ENCODE data around the gene PLCL1. TPM values are rescaled to one million over a fixed set of nuclear protein-coding genes. Genes with fewer than 3 reads are reported as not detected.

Gene PLCL1
- total RNA-seq, 1 experiment from 2014 or later: 0.07 TPM

- ATAC-seq: no peak
- BruUV-seq (replicated peaks): no TSS peak
- no peaks in the 10 kb centered on the region for H4K20me1 ChIP-seq (ENCODE audit: insufficient read depth)
- no peak overlapping the region for H2AFZ ChIP-seq (ENCODE audit: low read depth, low read length, poor library complexity, severe bottlenecking)
- H3K9ac ChIP-seq (ENCODE audit: low read length): no peak overlapping the region
- H3K36me3 ChIP-seq (ENCODE audit: control insufficient read depth in 1 of 2, insufficient read depth in 2 of 2, low read length in 2 of 2): no peaks in the 10 kb centered on the region
- intact Hi-C loops (cut with micrococcal nuclease): no loop called here
- ChIA-PET RAD21 (ENCODE audit: low non-redundant PET in 1 of 2, low total read pairs in 2 of 2, uncharacterized antibody in 2 of 2, unreplicated experiment in 2 of 2) (no interaction called here), CTCF (no interaction called here), POLR2A (no interaction called here)
- H3K4me2 ChIP-seq (ENCODE audit: low read length): no peak overlapping the region
- H3K4me3 ChIP-seq (replicated peaks in 1 of 2; ENCODE audit: low read depth in 1 of 2, low read length in 2 of 2): no peak overlapping the region
- H3K27me3 ChIP-seq (ENCODE audit: insufficient read depth, low read length): peaks cover 42% of the 10 kb centered on the region
- no peak for DNase-seq (ENCODE audit: low read depth, low spot score)
- no peak for TF ChIP-seq POLR2AphosphoS5 (IDR thresholded peaks at IDR 0.05; ENCODE audit: low read depth, low read length)
- no peak for TF ChIP-seq MAX (IDR thresholded peaks at IDR 0.05)
- no peak for TF ChIP-seq ZBTB33 (IDR thresholded peaks at IDR 0.05; ENCODE audit: extremely low read depth, insufficient replicate concordance, low read length)
- no peak for TF ChIP-seq ATF3 (IDR thresholded peaks at IDR 0.05)
- no peak for TF ChIP-seq CTCF (IDR thresholded peaks at IDR 0.05 in 2 of 3, conservative IDR thresholded peaks at IDR 0.05 in 1 of 3; ENCODE audit: borderline replicate concordance in 1 of 3, insufficient read depth in 1 of 3, low read depth in 2 of 3, low read length in 2 of 3)
- no peak for TF ChIP-seq EZH2 (IDR thresholded peaks at IDR 0.05)
- no peak for TF ChIP-seq EZH2phosphoT487 (IDR thresholded peaks at IDR 0.05; ENCODE audit: borderline replicate concordance)
- TF ChIP-seq REST (IDR thresholded peaks at IDR 0.05; ENCODE audit: low read depth): no peak
- H3K9me3 ChIP-seq (ENCODE audit: control insufficient read depth in 1 of 2, insufficient read depth in 1 of 2, low read depth in 1 of 2, low read length in 2 of 2): no peaks in the 10 kb centered on the region
- no peaks in the 10 kb centered on the region for H3K9me2 ChIP-seq (ENCODE audit: insufficient read depth)
- H3K27ac ChIP-seq (ENCODE audit: low read depth, low read length): no peak overlapping the region
- H3K79me2 ChIP-seq (ENCODE audit: insufficient read depth, low read length): no peaks in the 10 kb centered on the region
- no peaks in the 10 kb centered on the region for H3K4me1 ChIP-seq (ENCODE audit: control insufficient read depth in 1 of 2, insufficient read depth in 2 of 2, low read length in 2 of 2)
Observed at GRCh38 chr2:197937814-197938213, 133.4 kb downstream of the PLCL1 start.

All from HCT116 (cell line).